ENCODE measurements around the gene SLC4A5.

- TF ChIP-seq, protein P1, sequence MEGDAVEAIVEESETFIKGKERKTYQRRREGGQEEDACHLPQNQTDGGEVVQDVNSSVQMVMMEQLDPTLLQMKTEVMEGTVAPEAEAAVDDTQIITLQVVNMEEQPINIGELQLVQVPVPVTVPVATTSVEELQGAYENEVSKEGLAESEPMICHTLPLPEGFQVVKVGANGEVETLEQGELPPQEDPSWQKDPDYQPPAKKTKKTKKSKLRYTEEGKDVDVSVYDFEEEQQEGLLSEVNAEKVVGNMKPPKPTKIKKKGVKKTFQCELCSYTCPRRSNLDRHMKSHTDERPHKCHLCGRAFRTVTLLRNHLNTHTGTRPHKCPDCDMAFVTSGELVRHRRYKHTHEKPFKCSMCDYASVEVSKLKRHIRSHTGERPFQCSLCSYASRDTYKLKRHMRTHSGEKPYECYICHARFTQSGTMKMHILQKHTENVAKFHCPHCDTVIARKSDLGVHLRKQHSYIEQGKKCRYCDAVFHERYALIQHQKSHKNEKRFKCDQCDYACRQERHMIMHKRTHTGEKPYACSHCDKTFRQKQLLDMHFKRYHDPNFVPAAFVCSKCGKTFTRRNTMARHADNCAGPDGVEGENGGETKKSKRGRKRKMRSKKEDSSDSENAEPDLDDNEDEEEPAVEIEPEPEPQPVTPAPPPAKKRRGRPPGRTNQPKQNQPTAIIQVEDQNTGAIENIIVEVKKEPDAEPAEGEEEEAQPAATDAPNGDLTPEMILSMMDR (conservative IDR thresholded peaks at IDR 0.05; ENCODE audit: low read depth, low read length) = no peak
- TF ChIP-seq EZH2 (IDR thresholded peaks at IDR 0.05; ENCODE audit: borderline replicate concordance, low read depth, low read length, poor library complexity, severe bottlenecking) = no peak
Observed at GRCh38 chr2:74262681-74263080, 80.5 kb downstream of the SLC4A5 start.

Measured in A673 (cell line).